ENCODE measurements around the gene CDH4. TPM values are rescaled to one million over a fixed set of nuclear protein-coding genes. Genes with fewer than 3 reads are reported as not detected.

CDH4 gene
- total RNA-seq, 6 donors from 2014 or later: 0.20 to 1.0 (median 0.40) TPM; not detected in 1

- TF ChIP-seq CTCF (IDR thresholded peaks at IDR 0.05) (no peak), POLR2A (IDR thresholded peaks at IDR 0.05) (no peak), POLR2AphosphoS5 (IDR thresholded peaks at IDR 0.05) (no peak), EP300 (IDR thresholded peaks at IDR 0.05) (no peak)
- DNase-seq (peak in 1 of 2 donors; percentile 58), ATAC-seq (ENCODE audit: low FRiP score in 2 of 2) (no peak)
- 81 to 89% methylated on average over 13 to 21 of the region's 21 CpGs for WGBS, 2 donors
- H3K9me3 ChIP-seq: no peaks in the 10 kb centered on the region
- H3K27me3 ChIP-seq: no peaks in the 10 kb centered on the region
- no peak overlapping the region for H3K4me3 ChIP-seq
- H3K4me1 ChIP-seq: no peaks in the 10 kb centered on the region
- H3K36me3 ChIP-seq: no peaks in the 10 kb centered on the region
- no peak overlapping the region for H3K27ac ChIP-seq
Measured at GRCh38 chr20:61656198-61656597, 404.1 kb downstream of the CDH4 start.

- no peak for DNase-seq
- Histone ChIP-seq H3K36me3 (no peaks in the 10 kb centered on the region), H3K27me3 (no peaks in the 10 kb centered on the region), H3K4me1 (no peaks in the 10 kb centered on the region), H3K9me3 (no peaks in the 10 kb centered on the region), H3K27ac (no peak overlapping the region), H3K4me3 (no peak overlapping the region)
- ATAC-seq (ENCODE audit: low FRiP score in 2 of 2): no peak
- TF ChIP-seq CTCF (IDR thresholded peaks at IDR 0.05) (no peak), POLR2A (IDR thresholded peaks at IDR 0.05) (no peak), POLR2AphosphoS5 (IDR thresholded peaks at IDR 0.05) (no peak), EP300 (IDR thresholded peaks at IDR 0.05) (no peak)
- WGBS, 2 donors: 82 to 92% methylated on average over 15 of the region's 15 CpGs
Measured at GRCh38 chr20:61657721-61658377, 405.8 kb downstream of the CDH4 start.

GRCh38 chr20:61658563-61658962 is 406.5 kb downstream of the CDH4 start:
- H3K4me3 ChIP-seq: no peak overlapping the region
- WGBS, 2 donors: 90 to 100% methylated on average over 2 to 6 of the region's 6 CpGs

GRCh38 chr20:61659246-61659993 is 407.4 kb downstream of the CDH4 start:
- H3K4me1 ChIP-seq: no peaks in the 10 kb centered on the region
- no peaks in the 10 kb centered on the region for H3K9me3 ChIP-seq
- whole genome bisulfite sequencing, 2 donors: 56 to 61% methylated on average over 7 to 10 of the region's 11 CpGs
- ATAC-seq (ENCODE audit: low FRiP score in 2 of 2) (no peak), DNase-seq (peak in 1 of 2 donors; percentile 46)
- H3K27me3 ChIP-seq: no peaks in the 10 kb centered on the region
- no peaks in the 10 kb centered on the region for H3K36me3 ChIP-seq
- H3K27ac ChIP-seq: no peak overlapping the region
- H3K4me3 ChIP-seq: no peak overlapping the region
- no peak for TF ChIP-seq POLR2AphosphoS5 (IDR thresholded peaks at IDR 0.05)
- no peak for TF ChIP-seq POLR2A (IDR thresholded peaks at IDR 0.05)
- TF ChIP-seq EP300 (IDR thresholded peaks at IDR 0.05): no peak
- no peak for TF ChIP-seq CTCF (IDR thresholded peaks at IDR 0.05)

More at GRCh38 chr20:61658563-61658962, 406.5 kb downstream of the CDH4 start:
- Histone ChIP-seq H3K4me1 (no peaks in the 10 kb centered on the region), H3K27ac (no peak overlapping the region), H3K27me3 (no peaks in the 10 kb centered on the region), H3K9me3 (no peaks in the 10 kb centered on the region), H3K36me3 (no peaks in the 10 kb centered on the region)
- ATAC-seq (ENCODE audit: low FRiP score in 2 of 2): no peak
- DNase-seq: peak in 1 of 2 donors; percentile 22
- no peak for TF ChIP-seq POLR2AphosphoS5 (IDR thresholded peaks at IDR 0.05)
- TF ChIP-seq EP300 (IDR thresholded peaks at IDR 0.05): no peak
- TF ChIP-seq POLR2A (IDR thresholded peaks at IDR 0.05): no peak
- TF ChIP-seq CTCF (IDR thresholded peaks at IDR 0.05): no peak

Data from upper lobe of left lung (tissue), 6 donors.